Gastroesophageal sphincter (tissue), 4 donors: ENCODE measurements around the gene PLD5. TPM values are rescaled to one million over a fixed set of nuclear protein-coding genes. Genes with fewer than 3 reads are reported as not detected.

Source experiments
- ATAC-seq: fragments of 150-250 bp; one replicate; pipeline ENCODE4 v1.9.1; 2016; ENCODE audit warnings: mild to moderate bottlenecking, moderate library complexity
- H3K27ac ChIP-seq, 4 donors: fragments of 200-600 bp; sonication (generic) in 3 of 4; 1 replicate in 3 of 4; 2 replicates in 1 of 4; pipeline ENCODE4 v1.5.1; 2016 to 2019
- H3K27me3 ChIP-seq: fragments of 200-600 bp; sonication (generic); one replicate; pipeline ENCODE4 v1.5.1; 2019
- H3K36me3 ChIP-seq, 2 donors: fragments of 200-600 bp; sonication (generic); one replicate each; pipeline ENCODE4 v1.5.1; 2019; ENCODE audit warnings: control low read depth in 1 of 2
- H3K4me1 ChIP-seq, 3 donors: fragments of 200-600 bp; sonication (generic); 1 replicate in 2 of 3; 2 replicates in 1 of 3; pipeline ENCODE4 v1.5.1; 2016 to 2019; ENCODE audit warnings: control low read depth in 2 of 3
- H3K4me3 ChIP-seq, 2 donors: fragments of 200-600 bp; sonication (generic); one replicate each; pipeline ENCODE4 v1.5.1; 2019; ENCODE audit warnings: mild to moderate bottlenecking in 1 of 2, moderate library complexity in 1 of 2
- H3K9me3 ChIP-seq, 3 donors: fragments of 200-600 bp; sonication (generic); one replicate each; pipeline ENCODE4 v1.5.1; 2017 to 2019; ENCODE audit warnings: control low read depth in 2 of 3
- CTCF ChIP-seq, 4 experiments: fragments of 200-600 bp in 2 of 4; fragments of 450-650 bp in 2 of 4; sonication (generic) in 1 of 4; IDR thresholded peaks; one replicate each; pipeline ENCODE4 v1.5.1; 2017 to 2019; ENCODE audit warnings: antibody characterized with exemption in 4 of 4, mild to moderate bottlenecking in 2 of 4, moderate library complexity in 2 of 4
- EP300 ChIP-seq: sonication (generic); formaldehyde crosslinking; IDR thresholded peaks from one replicate; pipeline ENCODE4 v1.6.1; 2017; ENCODE audit warnings: antibody characterized with exemption, mild to moderate bottlenecking
- POLR2A ChIP-seq, 2 donors: fragments of 450-650 bp; IDR thresholded peaks; one replicate each; pipeline ENCODE4 v1.6.1; 2017; ENCODE audit warnings: antibody characterized with exemption in 2 of 2, mild to moderate bottlenecking in 2 of 2, moderate library complexity in 1 of 2
- POLR2AphosphoS5 ChIP-seq: sonication (generic); formaldehyde crosslinking; IDR thresholded peaks from one replicate; pipeline ENCODE4 v1.6.1; 2017; ENCODE audit warnings: antibody characterized with exemption
- WGBS, 2 donors: methylation state at CpG; one replicate each; pipeline ENCODE4 v1.1.5; 2018; ENCODE audit warnings: low coverage in 1 of 2; 5-methylcytosine and 5-hydroxymethylcytosine counted together
- total RNA-seq, 4 donors: library from RNA; depleted of rRNA; stranded (reverse); fragments of >200 nt; gene quantifications; one replicate each; pipeline ENCODE4 v1.1.0, GENCODE V29; 2016

Gene PLD5
- total RNA-seq, 4 donors from 2014 or later = 0.37 to 1.4 (median 0.92) TPM

GRCh38 chr1:242086706-242087105, 437.8 kb downstream of the PLD5 start:
- 45 to 78% methylated on average over 1 of the region's 1 CpG for WGBS, 2 donors
- Histone ChIP-seq H3K4me3 (no peak overlapping the region), H3K9me3 (no peaks in the 10 kb centered on the region), H3K27me3 (peaks cover 3% of the 10 kb centered on the region), H3K36me3 (no peaks in the 10 kb centered on the region), H3K27ac (no peak overlapping the region), H3K4me1 (no peaks in the 10 kb centered on the region)
- no peak for TF ChIP-seq POLR2AphosphoS5
- TF ChIP-seq POLR2A (IDR thresholded peaks at IDR 0.05) = no peak
- no peak for TF ChIP-seq EP300
- no peak for ATAC-seq

GRCh38 chr1:242086093-242086492, 438.4 kb downstream of the PLD5 start:
- Histone ChIP-seq H3K4me1 (no peaks in the 10 kb centered on the region), H3K27me3 (peaks cover 3% of the 10 kb centered on the region), H3K36me3 (no peaks in the 10 kb centered on the region), H3K27ac (no peak overlapping the region), H3K4me3 (no peak overlapping the region), H3K9me3 (no peaks in the 10 kb centered on the region)
- no peak for ATAC-seq
- no peak for TF ChIP-seq POLR2AphosphoS5
- TF ChIP-seq POLR2A (IDR thresholded peaks at IDR 0.05) = no peak
- no peak for TF ChIP-seq EP300
- no peak for TF ChIP-seq CTCF (IDR thresholded peaks at IDR 0.05)
- 59 to 72% methylated on average over 2 to 3 of the region's 3 CpGs for WGBS, 2 donors

DNA sequence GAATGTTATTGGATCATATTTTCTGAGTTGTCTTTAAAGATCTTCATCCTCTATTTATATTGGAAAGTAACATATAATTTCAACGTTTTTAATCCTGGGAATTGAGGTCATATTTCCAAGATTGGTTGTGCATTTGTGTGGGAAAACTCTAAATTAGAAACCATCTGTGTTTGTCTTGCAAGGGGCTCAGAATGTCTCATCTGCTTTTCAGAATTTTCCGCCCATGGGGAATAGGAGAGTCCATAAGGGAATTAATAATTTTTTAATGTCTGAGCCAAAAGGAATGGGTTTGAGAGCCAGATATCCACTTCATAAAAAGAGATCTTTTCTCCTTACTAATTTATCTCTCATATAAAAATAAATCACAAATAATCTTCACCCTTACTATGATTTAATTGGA, 440.8 kb downstream of the PLD5 start:
- WGBS, 2 donors = 60 to 90% methylated on average over 2 of the region's 2 CpGs
- Histone ChIP-seq H3K9me3 (no peaks in the 10 kb centered on the region), H3K4me1 (no peaks in the 10 kb centered on the region), H3K27me3 (peaks cover 3% of the 10 kb centered on the region), H3K4me3 (no peak overlapping the region), H3K36me3 (no peaks in the 10 kb centered on the region), H3K27ac (no peak overlapping the region)
- no peak for ATAC-seq
- TF ChIP-seq POLR2A (IDR thresholded peaks at IDR 0.05) = no peak
- no peak for TF ChIP-seq CTCF (IDR thresholded peaks at IDR 0.05)
- no peak for TF ChIP-seq EP300
- TF ChIP-seq POLR2AphosphoS5 = no peak

GRCh38 chr1:242081446-242081845, 443.1 kb downstream of the PLD5 start:
- Histone ChIP-seq H3K27me3 (peaks cover 3% of the 10 kb centered on the region), H3K4me3 (no peak overlapping the region), H3K27ac (no peak overlapping the region), H3K9me3 (no peaks in the 10 kb centered on the region), H3K36me3 (no peaks in the 10 kb centered on the region), H3K4me1 (no peaks in the 10 kb centered on the region)
- no peak for ATAC-seq
- no peak for TF ChIP-seq EP300
- no peak for TF ChIP-seq CTCF (IDR thresholded peaks at IDR 0.05)
- no peak for TF ChIP-seq POLR2AphosphoS5
- no peak for TF ChIP-seq POLR2A (IDR thresholded peaks at IDR 0.05)
- WGBS, 2 donors = 17 to 67% methylated on average over 1 of the region's 1 CpG

DNA sequence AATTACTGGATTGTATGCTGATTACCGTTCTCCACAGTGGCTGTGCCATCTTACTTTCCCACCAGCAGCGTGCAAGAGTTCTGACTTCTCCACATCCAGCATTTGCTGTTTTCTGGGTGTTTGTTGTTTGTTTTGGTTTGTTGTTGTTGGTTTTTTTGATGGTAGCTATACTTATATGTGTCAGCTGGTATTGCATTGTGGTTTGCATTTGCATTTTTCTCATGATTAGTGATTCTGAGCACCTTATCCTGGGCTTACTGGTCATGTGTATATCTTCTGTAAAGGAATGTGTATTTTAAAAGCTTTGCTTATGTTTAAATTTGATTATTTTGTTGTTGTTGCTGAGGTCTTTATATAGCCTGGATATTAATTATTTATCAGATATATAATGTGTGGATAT, 458.7 kb downstream of the PLD5 start:
- Histone ChIP-seq H3K36me3 (no peaks in the 10 kb centered on the region), H3K27me3 (no peaks in the 10 kb centered on the region), H3K9me3 (no peaks in the 10 kb centered on the region), H3K4me3 (no peak overlapping the region), H3K4me1 (no peaks in the 10 kb centered on the region), H3K27ac (no peak overlapping the region)
- WGBS, 2 donors = 94% methylated on average over 2 of the region's 2 CpGs; no CpG with 5 or more reads in 1 of the 2 donors
- TF ChIP-seq CTCF (IDR thresholded peaks at IDR 0.05) (no peak), POLR2AphosphoS5 (no peak), POLR2A (IDR thresholded peaks at IDR 0.05) (no peak), EP300 (no peak)
- no peak for ATAC-seq
